HL-60 (cell line): ENCODE measurements around the gene CLN6.

Source experiments
- DNase-seq, 2 experiments: peaks; one replicate each; pipeline ENCODE4 v3.0.0-alpha.2; 2010 to 2020; ENCODE audit warnings: low read depth in 1 of 2, low spot score in 1 of 2
- H3K27ac ChIP-seq: fragments of 250-450 bp; sonication (Bioruptor Pico); replicated peaks from 2 replicates; pipeline ENCODE4 v1.5.1; 2020; ENCODE audit warnings: mild to moderate bottlenecking, moderate library complexity
- H3K27me3 ChIP-seq: fragments of 250-450 bp; sonication (Bioruptor Pico); 2 replicates; pipeline ENCODE4 v1.5.1; 2021; ENCODE audit warnings: mild to moderate bottlenecking, moderate library complexity; ENCODE audit not compliant: insufficient read depth, poor library complexity, severe bottlenecking
- H3K4me3 ChIP-seq: replicated peaks from 2 replicates; pipeline ENCODE4 v1.5.1; 2011; ENCODE audit warnings: mild to moderate bottlenecking, control low read depth, low read length; ENCODE audit not compliant: insufficient read depth
- CTCF ChIP-seq: IDR thresholded peaks from one replicate; pipeline ENCODE4 v1.5.1; 2011; ENCODE audit warnings: low read length, control low read depth, inconsistent platforms; ENCODE audit not compliant: insufficient read depth
- GABPA ChIP-seq: IDR thresholded peaks from 2 replicates; pipeline ENCODE4 v1.6.1; 2012; ENCODE audit warnings: low read depth
- POLR2AphosphoS5 ChIP-seq: IDR thresholded peaks from 2 replicates; pipeline ENCODE4 v1.6.1; 2012; ENCODE audit warnings: low read depth
- SPI1 ChIP-seq: IDR thresholded peaks from 2 replicates; pipeline ENCODE4 v1.6.1; 2012; ENCODE audit warnings: low read depth, mild to moderate bottlenecking, borderline replicate concordance
- TF ChIP-seq, protein P1 (sequence below): IDR thresholded peaks from 2 replicates; pipeline ENCODE4 v1.6.1; 2012; ENCODE audit warnings: low read depth; ENCODE audit not compliant: insufficient replicate concordance

CLN6 gene

DNA sequence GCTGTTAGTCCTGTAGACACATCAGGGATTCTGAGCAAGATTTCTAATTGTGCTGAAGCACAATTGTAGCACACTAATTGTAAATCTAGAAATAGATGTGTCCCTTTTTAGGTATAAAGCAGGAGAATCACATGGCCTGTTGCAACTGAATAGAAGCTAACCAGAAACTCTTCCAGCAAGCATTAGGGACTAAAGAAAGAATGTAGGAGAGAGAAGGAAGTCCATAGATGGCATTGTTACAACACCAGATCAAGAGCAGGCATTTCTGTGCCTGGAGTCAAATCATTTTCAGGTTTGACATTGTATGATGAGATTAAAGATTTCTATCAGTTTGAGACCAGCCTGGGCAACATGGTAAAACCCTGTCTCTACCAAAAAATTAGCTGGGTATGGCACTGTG lies 51.8 kb downstream of the CLN6 start:
- Histone ChIP-seq H3K4me3 (no peak overlapping the region), H3K27me3 (no peaks in the 10 kb centered on the region), H3K27ac (no peak overlapping the region)
- no peak for DNase-seq
- no peak for TF ChIP-seq CTCF
- TF ChIP-seq GABPA, result no peak
- no peak for TF ChIP-seq POLR2AphosphoS5
- no peak for TF ChIP-seq SPI1
- TF ChIP-seq, protein P1, sequence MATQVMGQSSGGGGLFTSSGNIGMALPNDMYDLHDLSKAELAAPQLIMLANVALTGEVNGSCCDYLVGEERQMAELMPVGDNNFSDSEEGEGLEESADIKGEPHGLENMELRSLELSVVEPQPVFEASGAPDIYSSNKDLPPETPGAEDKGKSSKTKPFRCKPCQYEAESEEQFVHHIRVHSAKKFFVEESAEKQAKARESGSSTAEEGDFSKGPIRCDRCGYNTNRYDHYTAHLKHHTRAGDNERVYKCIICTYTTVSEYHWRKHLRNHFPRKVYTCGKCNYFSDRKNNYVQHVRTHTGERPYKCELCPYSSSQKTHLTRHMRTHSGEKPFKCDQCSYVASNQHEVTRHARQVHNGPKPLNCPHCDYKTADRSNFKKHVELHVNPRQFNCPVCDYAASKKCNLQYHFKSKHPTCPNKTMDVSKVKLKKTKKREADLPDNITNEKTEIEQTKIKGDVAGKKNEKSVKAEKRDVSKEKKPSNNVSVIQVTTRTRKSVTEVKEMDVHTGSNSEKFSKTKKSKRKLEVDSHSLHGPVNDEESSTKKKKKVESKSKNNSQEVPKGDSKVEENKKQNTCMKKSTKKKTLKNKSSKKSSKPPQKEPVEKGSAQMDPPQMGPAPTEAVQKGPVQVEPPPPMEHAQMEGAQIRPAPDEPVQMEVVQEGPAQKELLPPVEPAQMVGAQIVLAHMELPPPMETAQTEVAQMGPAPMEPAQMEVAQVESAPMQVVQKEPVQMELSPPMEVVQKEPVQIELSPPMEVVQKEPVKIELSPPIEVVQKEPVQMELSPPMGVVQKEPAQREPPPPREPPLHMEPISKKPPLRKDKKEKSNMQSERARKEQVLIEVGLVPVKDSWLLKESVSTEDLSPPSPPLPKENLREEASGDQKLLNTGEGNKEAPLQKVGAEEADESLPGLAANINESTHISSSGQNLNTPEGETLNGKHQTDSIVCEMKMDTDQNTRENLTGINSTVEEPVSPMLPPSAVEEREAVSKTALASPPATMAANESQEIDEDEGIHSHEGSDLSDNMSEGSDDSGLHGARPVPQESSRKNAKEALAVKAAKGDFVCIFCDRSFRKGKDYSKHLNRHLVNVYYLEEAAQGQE, result no peak

DNA sequence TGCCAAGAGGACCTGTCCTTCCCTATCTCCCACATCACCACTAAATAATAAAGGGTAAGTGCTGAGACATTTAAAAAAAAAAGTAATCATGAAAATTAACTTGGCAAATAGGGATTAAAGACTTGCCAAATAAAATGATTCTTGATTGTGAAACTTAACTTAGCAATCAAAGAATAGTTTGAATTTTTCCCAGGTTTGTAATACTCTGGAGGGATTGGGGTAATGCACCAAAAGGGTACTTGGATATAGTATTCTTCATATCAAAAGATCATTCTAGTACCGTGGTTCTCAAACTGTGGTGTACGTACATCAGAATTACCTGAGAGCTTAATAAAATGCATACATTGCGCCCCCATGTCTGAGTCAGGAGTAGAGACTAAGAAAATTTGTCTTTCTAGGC lies 52.9 kb downstream of the CLN6 start:
- Histone ChIP-seq H3K27ac (no peak overlapping the region), H3K27me3 (no peaks in the 10 kb centered on the region), H3K4me3 (no peak overlapping the region)
- TF ChIP-seq POLR2AphosphoS5 (no peak), SPI1 (no peak), CTCF (no peak), GABPA (no peak)
- TF ChIP-seq, protein P1, result no peak
- DNase-seq, result no peak

DNA sequence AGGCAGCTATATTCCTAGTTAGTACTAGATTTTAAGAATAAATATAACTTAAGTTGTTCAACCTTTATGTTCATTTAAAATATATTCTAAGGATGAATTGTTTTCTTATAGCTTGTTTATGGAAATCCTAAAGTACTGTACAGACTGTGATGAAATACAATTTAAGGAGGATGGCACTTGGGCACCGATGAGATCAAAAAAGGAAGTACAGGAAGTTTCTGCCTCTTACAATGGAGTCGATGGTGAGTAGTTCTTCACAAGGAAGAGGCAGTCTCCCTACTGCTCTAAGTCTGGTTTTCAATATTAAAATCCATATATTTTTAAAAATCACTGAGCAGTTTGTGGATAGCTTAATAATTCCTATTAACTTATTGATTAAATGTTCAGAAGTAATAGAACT lies 54.0 kb downstream of the CLN6 start:
- Histone ChIP-seq H3K27me3 (no peaks in the 10 kb centered on the region), H3K27ac (no peak overlapping the region), H3K4me3 (no peak overlapping the region)
- TF ChIP-seq CTCF, result no peak
- no peak for TF ChIP-seq POLR2AphosphoS5
- no peak for TF ChIP-seq SPI1
- TF ChIP-seq GABPA, result no peak
- TF ChIP-seq, protein P1, result no peak
- peak; percentile 32 to 43 for DNase-seq
